ENCODE measurements around the gene ASNSD1. TPM values are rescaled to one million over a fixed set of nuclear protein-coding genes. Genes with fewer than 3 reads are reported as not detected.
A peak's percentile ranks its signal among the peaks of the same experiment; 100 is the strongest.

Gene ASNSD1
- total and polyA plus RNA-seq, 2 of the 13 experiments (the other 11 are each of a cell fraction or from before 2014, with no cell fraction given) = 35.1 to 96.6 TPM

GRCh38 chr2:189674374-189675112 lies 13.3 kb downstream of the ASNSD1 start, which contains the start of gene ANKAR (continued):
- TF ChIP-seq, protein P1, sequence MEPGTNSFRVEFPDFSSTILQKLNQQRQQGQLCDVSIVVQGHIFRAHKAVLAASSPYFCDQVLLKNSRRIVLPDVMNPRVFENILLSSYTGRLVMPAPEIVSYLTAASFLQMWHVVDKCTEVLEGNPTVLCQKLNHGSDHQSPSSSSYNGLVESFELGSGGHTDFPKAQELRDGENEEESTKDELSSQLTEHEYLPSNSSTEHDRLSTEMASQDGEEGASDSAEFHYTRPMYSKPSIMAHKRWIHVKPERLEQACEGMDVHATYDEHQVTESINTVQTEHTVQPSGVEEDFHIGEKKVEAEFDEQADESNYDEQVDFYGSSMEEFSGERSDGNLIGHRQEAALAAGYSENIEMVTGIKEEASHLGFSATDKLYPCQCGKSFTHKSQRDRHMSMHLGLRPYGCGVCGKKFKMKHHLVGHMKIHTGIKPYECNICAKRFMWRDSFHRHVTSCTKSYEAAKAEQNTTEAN (CRISPR knock-in tag; conservative IDR thresholded peaks at IDR 0.05) = peak; percentile 71; the same call in 1 of the 2 replicates
- TF ChIP-seq BCL6 (CRISPR knock-in tag; IDR thresholded peaks at IDR 0.05) (no peak; the same call in 1 of the 2 replicates), HNRNPL (IDR thresholded peaks at IDR 0.05; ENCODE audit: low read depth, low read length) (peak; percentile 64), MTF2 (CRISPR knock-in tag; IDR thresholded peaks at IDR 0.05; ENCODE audit: borderline replicate concordance) (peak; percentile 99), ZNF772 (CRISPR knock-in tag; IDR thresholded peaks at IDR 0.05) (peak; percentile 98), KDM1A (CRISPR knock-in tag; IDR thresholded peaks at IDR 0.05) (no peak), GABPB1 (CRISPR knock-in tag; IDR thresholded peaks at IDR 0.05) (peak; percentile 95), ZNF160 (CRISPR knock-in tag; IDR thresholded peaks at IDR 0.05) (no peak; the same call in 1 of the 2 replicates), KLF13 (CRISPR knock-in tag; IDR thresholded peaks at IDR 0.05) (no peak), ZNF557 (CRISPR knock-in tag; IDR thresholded peaks at IDR 0.05) (peak; percentile 76), ZNF337 (CRISPR knock-in tag; IDR thresholded peaks at IDR 0.05; ENCODE audit: borderline replicate concordance, low read depth) (no peak), ZFP37 (CRISPR knock-in tag; IDR thresholded peaks at IDR 0.05; ENCODE audit: borderline replicate concordance) (peak; percentile 86; the same call in 1 of the 2 replicates), ZNF670 (CRISPR knock-in tag; IDR thresholded peaks at IDR 0.05; ENCODE audit: borderline replicate concordance) (0 out of 2 replicates have a peak, but pooled peaks have one; percentile 24), PITX1 (CRISPR knock-in tag; IDR thresholded peaks at IDR 0.05) (peak; percentile 66), CCAR2 (optimal IDR thresholded peaks at IDR 0.05; ENCODE audit: low read depth, low read length) (no peak)
- TF ChIP-seq, protein P2, sequence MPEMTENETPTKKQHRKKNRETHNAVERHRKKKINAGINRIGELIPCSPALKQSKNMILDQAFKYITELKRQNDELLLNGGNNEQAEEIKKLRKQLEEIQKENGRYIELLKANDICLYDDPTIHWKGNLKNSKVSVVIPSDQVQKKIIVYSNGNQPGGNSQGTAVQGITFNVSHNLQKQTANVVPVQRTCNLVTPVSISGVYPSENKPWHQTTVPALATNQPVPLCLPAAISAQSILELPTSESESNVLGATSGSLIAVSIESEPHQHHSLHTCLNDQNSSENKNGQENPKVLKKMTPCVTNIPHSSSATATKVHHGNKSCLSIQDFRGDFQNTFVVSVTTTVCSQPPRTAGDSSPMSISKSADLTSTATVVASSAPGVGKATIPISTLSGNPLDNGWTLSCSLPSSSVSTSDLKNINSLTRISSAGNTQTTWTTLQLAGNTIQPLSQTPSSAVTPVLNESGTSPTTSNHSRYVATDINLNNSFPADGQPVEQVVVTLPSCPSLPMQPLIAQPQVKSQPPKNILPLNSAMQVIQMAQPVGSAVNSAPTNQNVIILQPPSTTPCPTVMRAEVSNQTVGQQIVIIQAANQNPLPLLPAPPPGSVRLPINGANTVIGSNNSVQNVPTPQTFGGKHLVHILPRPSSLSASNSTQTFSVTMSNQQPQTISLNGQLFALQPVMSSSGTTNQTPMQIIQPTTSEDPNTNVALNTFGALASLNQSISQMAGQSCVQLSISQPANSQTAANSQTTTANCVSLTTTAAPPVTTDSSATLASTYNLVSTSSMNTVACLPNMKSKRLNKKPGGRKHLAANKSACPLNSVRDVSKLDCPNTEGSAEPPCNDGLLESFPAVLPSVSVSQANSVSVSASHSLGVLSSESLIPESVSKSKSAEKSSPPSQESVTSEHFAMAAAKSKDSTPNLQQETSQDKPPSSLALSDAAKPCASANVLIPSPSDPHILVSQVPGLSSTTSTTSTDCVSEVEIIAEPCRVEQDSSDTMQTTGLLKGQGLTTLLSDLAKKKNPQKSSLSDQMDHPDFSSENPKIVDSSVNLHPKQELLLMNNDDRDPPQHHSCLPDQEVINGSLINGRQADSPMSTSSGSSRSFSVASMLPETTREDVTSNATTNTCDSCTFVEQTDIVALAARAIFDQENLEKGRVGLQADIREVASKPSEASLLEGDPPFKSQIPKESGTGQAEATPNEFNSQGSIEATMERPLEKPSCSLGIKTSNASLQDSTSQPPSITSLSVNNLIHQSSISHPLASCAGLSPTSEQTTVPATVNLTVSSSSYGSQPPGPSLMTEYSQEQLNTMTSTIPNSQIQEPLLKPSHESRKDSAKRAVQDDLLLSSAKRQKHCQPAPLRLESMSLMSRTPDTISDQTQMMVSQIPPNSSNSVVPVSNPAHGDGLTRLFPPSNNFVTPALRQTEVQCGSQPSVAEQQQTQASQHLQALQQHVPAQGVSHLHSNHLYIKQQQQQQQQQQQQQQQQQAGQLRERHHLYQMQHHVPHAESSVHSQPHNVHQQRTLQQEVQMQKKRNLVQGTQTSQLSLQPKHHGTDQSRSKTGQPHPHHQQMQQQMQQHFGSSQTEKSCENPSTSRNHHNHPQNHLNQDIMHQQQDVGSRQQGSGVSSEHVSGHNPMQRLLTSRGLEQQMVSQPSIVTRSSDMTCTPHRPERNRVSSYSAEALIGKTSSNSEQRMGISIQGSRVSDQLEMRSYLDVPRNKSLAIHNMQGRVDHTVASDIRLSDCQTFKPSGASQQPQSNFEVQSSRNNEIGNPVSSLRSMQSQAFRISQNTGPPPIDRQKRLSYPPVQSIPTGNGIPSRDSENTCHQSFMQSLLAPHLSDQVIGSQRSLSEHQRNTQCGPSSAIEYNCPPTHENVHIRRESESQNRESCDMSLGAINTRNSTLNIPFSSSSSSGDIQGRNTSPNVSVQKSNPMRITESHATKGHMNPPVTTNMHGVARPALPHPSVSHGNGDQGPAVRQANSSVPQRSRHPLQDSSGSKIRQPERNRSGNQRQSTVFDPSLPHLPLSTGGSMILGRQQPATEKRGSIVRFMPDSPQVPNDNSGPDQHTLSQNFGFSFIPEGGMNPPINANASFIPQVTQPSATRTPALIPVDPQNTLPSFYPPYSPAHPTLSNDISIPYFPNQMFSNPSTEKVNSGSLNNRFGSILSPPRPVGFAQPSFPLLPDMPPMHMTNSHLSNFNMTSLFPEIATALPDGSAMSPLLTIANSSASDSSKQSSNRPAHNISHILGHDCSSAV (CRISPR knock-in tag; IDR thresholded peaks at IDR 0.05; ENCODE audit: borderline replicate concordance) = 0 out of 2 replicates have a peak, but pooled peaks have one; percentile 86
- TF ChIP-seq, protein P3, sequence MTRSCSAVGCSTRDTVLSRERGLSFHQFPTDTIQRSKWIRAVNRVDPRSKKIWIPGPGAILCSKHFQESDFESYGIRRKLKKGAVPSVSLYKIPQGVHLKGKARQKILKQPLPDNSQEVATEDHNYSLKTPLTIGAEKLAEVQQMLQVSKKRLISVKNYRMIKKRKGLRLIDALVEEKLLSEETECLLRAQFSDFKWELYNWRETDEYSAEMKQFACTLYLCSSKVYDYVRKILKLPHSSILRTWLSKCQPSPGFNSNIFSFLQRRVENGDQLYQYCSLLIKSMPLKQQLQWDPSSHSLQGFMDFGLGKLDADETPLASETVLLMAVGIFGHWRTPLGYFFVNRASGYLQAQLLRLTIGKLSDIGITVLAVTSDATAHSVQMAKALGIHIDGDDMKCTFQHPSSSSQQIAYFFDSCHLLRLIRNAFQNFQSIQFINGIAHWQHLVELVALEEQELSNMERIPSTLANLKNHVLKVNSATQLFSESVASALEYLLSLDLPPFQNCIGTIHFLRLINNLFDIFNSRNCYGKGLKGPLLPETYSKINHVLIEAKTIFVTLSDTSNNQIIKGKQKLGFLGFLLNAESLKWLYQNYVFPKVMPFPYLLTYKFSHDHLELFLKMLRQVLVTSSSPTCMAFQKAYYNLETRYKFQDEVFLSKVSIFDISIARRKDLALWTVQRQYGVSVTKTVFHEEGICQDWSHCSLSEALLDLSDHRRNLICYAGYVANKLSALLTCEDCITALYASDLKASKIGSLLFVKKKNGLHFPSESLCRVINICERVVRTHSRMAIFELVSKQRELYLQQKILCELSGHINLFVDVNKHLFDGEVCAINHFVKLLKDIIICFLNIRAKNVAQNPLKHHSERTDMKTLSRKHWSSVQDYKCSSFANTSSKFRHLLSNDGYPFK (CRISPR knock-in tag; IDR thresholded peaks at IDR 0.05; ENCODE audit: borderline replicate concordance) = peak; percentile 82; the same call in 1 of the 2 replicates

Data from HepG2 (cell line).